Adrenal gland (tissue), 12 donors: Measurements from ENCODE around the gene DNAH2. TPM values are rescaled to one million over a fixed set of nuclear protein-coding genes. Genes with fewer than 3 reads are reported as not detected.

Experiments
- DNase-seq, 7 donors: peaks; one replicate each; pipeline ENCODE4 v3.0.0-alpha.2; 2019 to 2020
- H3K27ac ChIP-seq, 5 donors: fragments of 200-600 bp; sonication (generic) in 4 of 5; 1 replicate in 3 of 5; 2 replicates in 2 of 5; pipeline versions ENCODE4 v1.5.1 to v1.8.0; 2016 to 2020; ENCODE audit warnings: mild to moderate bottlenecking in 1 of 5
- H3K27me3 ChIP-seq: fragments of 200-600 bp; 2 replicates; pipeline ENCODE4 v1.8.0; 2021
- H3K36me3 ChIP-seq, 2 donors: fragments of 200-600 bp; replicated peaks in 1 of 2; 1 replicate in 1 of 2; 2 replicates in 1 of 2; pipeline versions ENCODE4 v1.5.1 to v1.8.0; 2018 to 2022
- H3K4me1 ChIP-seq, 2 donors: fragments of 200-600 bp; replicated peaks in 1 of 2; 1 replicate in 1 of 2; 2 replicates in 1 of 2; pipeline versions ENCODE4 v1.5.1 to v1.8.0; 2018 to 2021
- H3K4me3 ChIP-seq, 4 donors: fragments of 200-600 bp; sonication (generic) in 3 of 4; one replicate each; pipeline ENCODE4 v1.5.1; 2016 to 2018
- H3K9me3 ChIP-seq, 3 donors: fragments of 200-600 bp; sonication (generic) in 1 of 3; replicated peaks in 1 of 3; 1 replicate in 2 of 3; 2 replicates in 1 of 3; pipeline versions ENCODE4 v1.5.1 to v1.8.0; 2016 to 2021
- CTCF ChIP-seq, 6 experiments: fragments of 450-650 bp in 4 of 6; fragments of 200-600 bp in 2 of 6; sonication (generic) in 1 of 6; IDR thresholded peaks; 1 replicate in 5 of 6; 2 replicates in 1 of 6; pipeline versions ENCODE4 v1.5.1 to v1.8.0; 2016 to 2021; ENCODE audit warnings: antibody characterized with exemption in 6 of 6, mild to moderate bottlenecking in 2 of 6, moderate library complexity in 1 of 6
- POLR2A ChIP-seq, 2 donors: fragments of 450-650 bp; IDR thresholded peaks; one replicate each; pipeline ENCODE4 v1.6.1; 2017; ENCODE audit warnings: antibody characterized with exemption in 2 of 2, mild to moderate bottlenecking in 2 of 2, moderate library complexity in 1 of 2
- WGBS, 4 donors: extraction: QIAGEN DNeasy Blood & Tissue Kit in 2 of 4; methylation state at CpG; one replicate each; pipeline versions ENCODE4 v1.1.5 to v1.1.7; 2013 to 2017; 5-methylcytosine and 5-hydroxymethylcytosine counted together
- intact Hi-C, 2 donors: fragments of 100-400 bp; cut with DNase I; formaldehyde crosslinking; loops; one replicate each; pipeline versions ENCODE4 v1.14.1 to v1.15.0; 2022 to 2023
- polyA plus RNA-seq, 3 donors: library from polyadenylated mRNA; stranded (reverse); fragments of 200-250 nt in 2 of 3; fragments of 350-450 nt in 1 of 3; fragmentation: Illumina TruSeq in 1 of 3; extraction: RNeasy Lipid Tissue Mini Kit (QIAGEN cat#74804) in 1 of 3; gene quantifications; one replicate each; pipeline ENCODE4 v1.2.3, GENCODE V29; 2013 to 2014
- total RNA-seq, 9 donors: library from RNA; depleted of rRNA in 4 of 9; stranded (reverse); fragments of >200 nt in 4 of 9; fragments of 120-200 nt in 1 of 9; fragmentation: NEBNext Ultra II Directional in 1 of 9; extraction: Animal tissue kit (Norgen Biotek cat#: 25700) in 1 of 9; gene quantifications; one replicate each; pipeline versions ENCODE4 v1.1.0 to v1.2.4, GENCODE V29; 2013 to 2023
- donor health status: healthy with polysubstance abuse.
- donor health status: Bipolar disorder and iron deficiency.
- donor health status: DM: yes; HTN: yes; CAD: no.
- donor health status: DM: no; HTN: no; CAD: no.
- donor health status: DM: no; HTN: no; CAD: no.
- donor health status: DM: yes; HTN: yes; CAD: no.

Gene DNAH2
- total and polyA plus RNA-seq, 12 donors: 0.02 to 0.26 (median 0.07) TPM

- H3K4me3 ChIP-seq: no peak overlapping the region
- H3K27ac ChIP-seq: no peak overlapping the region
- no peaks in the 10 kb centered on the region for H3K27me3 ChIP-seq
- TF ChIP-seq CTCF (IDR thresholded peaks at IDR 0.05): no peak
- TF ChIP-seq POLR2A (IDR thresholded peaks at IDR 0.05): no peak
- 66 to 75% (median 74%) methylated on average over 5 of the region's 5 CpGs for WGBS, 4 donors
- H3K9me3 ChIP-seq: no peaks in the 10 kb centered on the region
- intact Hi-C loops: loop anchor here in 1 of 2 donors (10.0 kb wide), 1 partner anchor 47 kb away; the partner anchor contains the start of gene RNF227
- DNase-seq: no peak
- H3K36me3 ChIP-seq: peaks cover 0 to 5% of the 10 kb centered on the region in 2 donors
- no peaks in the 10 kb centered on the region for H3K4me1 ChIP-seq
These were observed 150.4 kb downstream of the DNAH2 start for GRCh38 chr17:7867881-7868329.

GRCh38 chr17:7873051-7873450 lies 155.5 kb downstream of the DNAH2 start:
- no peak overlapping the region for H3K27ac ChIP-seq
- no peaks in the 10 kb centered on the region for H3K9me3 ChIP-seq
- no peaks in the 10 kb centered on the region for H3K4me1 ChIP-seq
- no peak for DNase-seq
- H3K27me3 ChIP-seq: no peaks in the 10 kb centered on the region
- no peak overlapping the region for H3K4me3 ChIP-seq
- H3K36me3 ChIP-seq: peaks cover 0 to 3% of the 10 kb centered on the region in 2 donors
- WGBS, 4 donors: 69 to 78% (median 69%) methylated on average over 4 of the region's 4 CpGs
- intact Hi-C loops: no loop called here
- TF ChIP-seq POLR2A (IDR thresholded peaks at IDR 0.05): no peak
- no peak for TF ChIP-seq CTCF (IDR thresholded peaks at IDR 0.05)

GRCh38 chr17:7875804-7876370 lies 158.3 kb downstream of the DNAH2 start:
- H3K27me3 ChIP-seq: no peaks in the 10 kb centered on the region
- H3K27ac ChIP-seq: no peak overlapping the region
- H3K9me3 ChIP-seq: no peaks in the 10 kb centered on the region
- H3K36me3 ChIP-seq: peaks cover 0 to 17% of the 10 kb centered on the region in 2 donors
- no peak overlapping the region for H3K4me3 ChIP-seq
- intact Hi-C loops: no loop called here
- 71 to 87% (median 78%) methylated on average over 2 of the region's 2 CpGs for WGBS, 4 donors
- no peak for DNase-seq
- TF ChIP-seq POLR2A (IDR thresholded peaks at IDR 0.05) (no peak), CTCF (IDR thresholded peaks at IDR 0.05) (no peak)
- peaks cover 0 to 5% of the 10 kb centered on the region in 2 donors for H3K4me1 ChIP-seq

GRCh38 chr17:7878234-7878633 lies 160.7 kb downstream of the DNAH2 start:
- no peak for DNase-seq
- Histone ChIP-seq H3K27ac (no peak overlapping the region), H3K4me3 (no peak overlapping the region), H3K36me3 (peaks cover 0 to 19% of the 10 kb centered on the region in 2 donors), H3K9me3 (no peaks in the 10 kb centered on the region), H3K4me1 (peaks cover 0 to 21% of the 10 kb centered on the region in 2 donors), H3K27me3 (no peaks in the 10 kb centered on the region)
- intact Hi-C loops: loop anchor here in 1 of 2 donors (2.0 kb wide), 1 partner anchor 13 kb away; no protein-coding TSS in a partner anchor
- no peak for TF ChIP-seq CTCF (IDR thresholded peaks at IDR 0.05)
- 92 to 97% (median 94%) methylated on average over 7 of the region's 7 CpGs for WGBS, 4 donors
